GM10248 (cell line): Measurements from ENCODE around the gene FUNDC1.

Experiments
- CTCF ChIA-PET: fragments of 300-600 bp; sonication (Branson Sonifier 250); formaldehyde crosslinking; extraction: SDS; loops from one replicate; lab custom pipeline; 2021; ENCODE audit warnings: antibody characterized with exemption; lab: Yijun Ruan, JAX
- POLR2A ChIA-PET: fragments of 350-650 bp; sonication (Branson Sonifier 250); formaldehyde crosslinking; extraction: SDS; loops from one replicate; lab custom pipeline; 2020; ENCODE audit warnings: antibody characterized with exemption; lab: Yijun Ruan, JAX
- DNase-seq: peaks from one replicate; pipeline ENCODE4 v3.0.0; 2012; ENCODE audit errors: extremely low spot score
- TF ChIP-seq, protein P1 (sequence below): IDR thresholded peaks from 2 replicates; pipeline ENCODE4 v1.5.1; 2012; ENCODE audit warnings: mild to moderate bottlenecking, low read depth; ENCODE audit errors: extremely low read depth, missing control alignments, control extremely low read depth

FUNDC1 gene

DNA sequence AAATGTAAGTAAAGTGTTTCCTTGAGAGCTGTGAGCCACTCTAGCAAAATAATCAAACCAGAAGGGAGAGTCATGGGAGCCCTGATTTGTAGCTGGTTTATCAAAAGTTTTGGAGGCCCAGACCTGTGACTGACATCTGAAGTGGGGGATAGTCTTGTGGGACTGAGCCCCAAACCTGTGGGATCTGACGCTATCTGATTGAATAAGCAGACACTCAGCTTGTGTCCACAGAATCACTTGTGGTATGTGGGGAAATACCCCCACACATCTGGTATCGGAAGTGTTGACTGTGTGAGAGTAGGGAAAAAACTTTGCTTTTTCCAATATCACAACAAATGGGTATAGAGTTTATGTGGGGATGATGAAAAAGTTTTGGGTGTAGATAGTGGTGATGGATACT lies 35.4 kb downstream of the FUNDC1 start:
- CTCF ChIA-PET = no interaction called here
- TF ChIP-seq, protein P1, sequence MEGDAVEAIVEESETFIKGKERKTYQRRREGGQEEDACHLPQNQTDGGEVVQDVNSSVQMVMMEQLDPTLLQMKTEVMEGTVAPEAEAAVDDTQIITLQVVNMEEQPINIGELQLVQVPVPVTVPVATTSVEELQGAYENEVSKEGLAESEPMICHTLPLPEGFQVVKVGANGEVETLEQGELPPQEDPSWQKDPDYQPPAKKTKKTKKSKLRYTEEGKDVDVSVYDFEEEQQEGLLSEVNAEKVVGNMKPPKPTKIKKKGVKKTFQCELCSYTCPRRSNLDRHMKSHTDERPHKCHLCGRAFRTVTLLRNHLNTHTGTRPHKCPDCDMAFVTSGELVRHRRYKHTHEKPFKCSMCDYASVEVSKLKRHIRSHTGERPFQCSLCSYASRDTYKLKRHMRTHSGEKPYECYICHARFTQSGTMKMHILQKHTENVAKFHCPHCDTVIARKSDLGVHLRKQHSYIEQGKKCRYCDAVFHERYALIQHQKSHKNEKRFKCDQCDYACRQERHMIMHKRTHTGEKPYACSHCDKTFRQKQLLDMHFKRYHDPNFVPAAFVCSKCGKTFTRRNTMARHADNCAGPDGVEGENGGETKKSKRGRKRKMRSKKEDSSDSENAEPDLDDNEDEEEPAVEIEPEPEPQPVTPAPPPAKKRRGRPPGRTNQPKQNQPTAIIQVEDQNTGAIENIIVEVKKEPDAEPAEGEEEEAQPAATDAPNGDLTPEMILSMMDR = no peak
- DNase-seq = no peak
- POLR2A ChIA-PET = no interaction called here

DNA sequence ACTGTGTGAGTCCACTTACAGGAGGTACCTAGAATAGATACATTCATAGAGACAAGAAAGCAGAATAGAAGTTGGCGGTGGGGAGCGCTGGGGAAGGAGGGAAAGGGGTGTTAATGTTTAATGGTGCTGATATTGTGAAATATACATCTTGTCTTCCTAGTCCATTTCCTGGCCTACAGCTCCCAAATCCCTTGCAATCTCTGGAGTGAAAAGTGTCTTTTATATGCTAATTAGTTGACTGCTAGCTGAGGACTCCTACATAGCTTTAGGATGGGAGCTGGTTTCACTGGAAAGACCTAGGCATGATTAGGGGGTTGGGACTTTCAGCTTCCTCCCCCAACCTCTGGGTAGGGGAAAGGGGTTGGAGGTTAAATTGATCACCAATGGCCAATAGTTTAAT lies 36.0 kb downstream of the FUNDC1 start:
- DNase-seq = no peak
- CTCF ChIA-PET = no interaction called here

DNA sequence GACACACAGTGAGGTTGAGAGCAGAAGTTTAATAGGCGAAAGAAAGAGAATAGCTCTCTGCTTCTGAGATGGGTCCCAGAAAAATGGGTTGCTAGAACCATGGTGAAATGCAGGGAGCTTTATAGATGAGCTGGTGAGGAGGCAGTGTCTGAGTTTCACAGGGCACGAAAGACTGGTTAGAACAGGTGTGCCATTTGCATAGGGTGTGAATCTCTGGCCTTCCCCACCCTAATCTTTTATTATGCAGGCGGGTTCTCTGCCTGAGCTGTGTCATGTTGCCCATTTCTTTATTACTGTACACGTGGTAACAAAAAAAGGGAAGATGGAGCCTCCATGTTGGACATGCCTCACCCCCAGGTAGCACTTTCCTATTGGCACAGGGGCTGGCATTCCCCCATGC lies 39.1 kb downstream of the FUNDC1 start:
- DNase-seq = no peak
- ChIA-PET POLR2A (no interaction called here), CTCF (no interaction called here)
- TF ChIP-seq, protein P1 = no peak

More for the DNA sequence above, 36.0 kb downstream of the FUNDC1 start:
- POLR2A ChIA-PET = no interaction called here
- TF ChIP-seq, protein P1 = no peak

DNA sequence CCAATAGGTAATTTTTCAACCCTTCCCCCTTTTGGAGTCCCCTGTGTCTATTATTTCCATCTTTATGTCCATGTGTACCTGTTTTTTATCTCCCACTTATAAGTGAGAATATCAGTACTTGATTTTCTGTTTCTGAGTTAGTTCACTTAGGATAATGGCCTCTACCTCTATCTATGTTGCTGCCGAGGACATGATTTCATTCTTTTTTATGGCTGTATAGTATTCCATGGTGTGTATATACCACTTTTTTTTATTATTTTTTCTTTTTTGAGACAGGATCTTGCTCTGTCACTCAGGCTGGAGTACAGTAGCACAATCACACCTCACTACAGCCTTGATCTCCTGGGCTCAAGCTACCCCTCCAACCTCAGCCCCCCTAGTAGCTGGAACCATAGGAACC lies 47.6 kb downstream of the FUNDC1 start:
- ChIA-PET CTCF (interaction anchor here (0.7 kb wide), 1 partner anchor 32 kb away, joined by 3 read pairs; no protein-coding TSS in a partner anchor), POLR2A (no interaction called here)
- TF ChIP-seq, protein P1 = no peak
- no peak for DNase-seq

DNA sequence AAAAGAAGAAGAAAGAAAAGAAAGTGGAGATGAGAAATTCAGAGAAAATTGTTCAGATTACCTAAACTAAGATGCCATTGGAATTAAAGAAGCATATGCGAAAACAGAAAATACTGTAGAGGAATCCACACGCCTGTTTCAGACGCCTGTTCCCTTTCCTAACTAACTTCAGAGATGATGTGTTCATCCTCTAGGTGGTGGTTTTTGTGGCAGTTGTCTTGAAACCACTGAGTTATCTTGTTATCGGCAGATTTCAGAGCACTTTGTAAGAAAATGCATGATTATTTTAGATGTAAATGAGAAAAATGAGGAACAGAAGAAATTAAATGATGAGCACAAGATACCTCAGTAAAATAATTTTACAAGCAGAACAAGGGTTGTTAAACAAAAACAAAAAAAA lies 48.3 kb downstream of the FUNDC1 start:
- no peak for DNase-seq
- ChIA-PET POLR2A (no interaction called here), CTCF (no interaction called here)
- TF ChIP-seq, protein P1 = no peak

DNA sequence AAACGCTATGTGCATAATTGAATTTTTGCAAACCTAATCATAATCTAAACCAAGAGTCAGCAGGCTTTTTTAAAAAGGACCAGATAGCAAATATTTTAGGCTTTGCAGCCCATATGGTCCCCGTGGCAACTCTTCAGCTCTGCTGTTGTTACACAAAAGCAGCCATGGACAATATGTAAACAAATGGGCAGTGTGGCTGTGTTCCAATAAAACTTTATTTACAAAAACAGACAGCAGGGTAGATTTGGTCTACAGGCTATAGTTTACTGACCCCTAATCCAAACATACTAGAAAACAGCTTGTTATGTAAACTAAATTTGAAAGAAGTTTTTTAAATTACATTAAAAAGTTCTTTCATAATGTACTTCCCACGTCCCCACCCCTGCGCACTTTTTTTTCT lies 53.1 kb downstream of the FUNDC1 start:
- ChIA-PET POLR2A (no interaction called here), CTCF (no interaction called here)

More for the DNA sequence above, 53.1 kb downstream of the FUNDC1 start:
- TF ChIP-seq, protein P1 = no peak
- no peak for DNase-seq
